GM12878 (cell line): ENCODE data around the gene ACP3.

ENCODE experiments used
- CEBPB ChIP-seq, 2 experiments: fragments of 150-350 bp in 1 of 2; IDR thresholded peaks; 2 replicates each; pipeline ENCODE4 v1.6.1; 2012 to 2014; ENCODE audit warnings: low read depth in 2 of 2, low read length in 2 of 2, borderline replicate concordance in 1 of 2, inconsistent platforms in 1 of 2
- CTCF ChIP-seq, 3 experiments: IDR thresholded peaks in 2 of 3; conservative IDR thresholded peaks in 1 of 3; 2 replicates each; pipeline ENCODE4 v1.5.1; 2011; ENCODE audit warnings: low read depth in 3 of 3, low read length in 3 of 3, mild to moderate bottlenecking in 3 of 3, control low read depth in 2 of 3, moderate library complexity in 2 of 3, inconsistent platforms in 1 of 3, mixed read lengths in 1 of 3; ENCODE audit not compliant: control insufficient read depth in 2 of 3, insufficient read depth in 1 of 3; ENCODE audit errors: extremely low read depth in 1 of 3
- EZH2 ChIP-seq: IDR thresholded peaks from 2 replicates; pipeline ENCODE4 v1.6.1; 2012; ENCODE audit warnings: low read depth, mild to moderate bottlenecking, control low read depth, inconsistent platforms, low read length, borderline replicate concordance; ENCODE audit not compliant: control insufficient read depth
- NFYA ChIP-seq: IDR thresholded peaks from 2 replicates; pipeline ENCODE4 v1.6.1; 2011; ENCODE audit warnings: low read depth, mild to moderate bottlenecking, low read length, improper control_type of control experiment, borderline replicate concordance
- POLR2A ChIP-seq: IDR thresholded peaks from 2 replicates; pipeline ENCODE4 v1.6.1; 2011; ENCODE audit warnings: low read depth, mild to moderate bottlenecking, low read length
- RAD21 ChIP-seq: IDR thresholded peaks from 2 replicates; pipeline ENCODE4 v1.6.1; 2011; ENCODE audit warnings: mild to moderate bottlenecking, low read depth, low read length, moderate library complexity; ENCODE audit not compliant: insufficient read depth
- TCF12 ChIP-seq: IDR thresholded peaks from 2 replicates; pipeline ENCODE4 v1.6.1; 2011; ENCODE audit warnings: low read depth, mild to moderate bottlenecking, low read length
- YBX1 ChIP-seq: fragments of 450-650 bp; IDR thresholded peaks from 2 replicates; pipeline ENCODE4 v1.6.1; 2016; ENCODE audit warnings: antibody characterized with exemption
- YY1 ChIP-seq: IDR thresholded peaks from 2 replicates; pipeline ENCODE4 v1.6.1; 2011; ENCODE audit warnings: low read depth, mild to moderate bottlenecking, low read length
- TF ChIP-seq, protein P1 (sequence below): IDR thresholded peaks from 2 replicates; pipeline ENCODE4 v1.6.1; 2012; ENCODE audit warnings: low read depth, low read length, improper control_type of control experiment
- TF ChIP-seq, protein P2 (sequence below): IDR thresholded peaks from 2 replicates; pipeline ENCODE4 v1.6.1; 2012; ENCODE audit warnings: low read depth, low read length, improper control_type of control experiment

GRCh38 chr3:132283440-132283839 is 33.8 kb upstream of the ACP3 start:
- TF ChIP-seq EZH2 (no peak), CTCF (IDR thresholded peaks at IDR 0.05 in 2 of 3, conservative IDR thresholded peaks at IDR 0.05 in 1 of 3; ENCODE audit: control insufficient read depth in 2 of 3, extremely low read depth in 1 of 3, insufficient read depth in 1 of 3, low read depth in 3 of 3, low read length in 3 of 3) (no peak), RAD21 (no peak), CEBPB (IDR thresholded peaks at IDR 0.05; ENCODE audit: borderline replicate concordance in 1 of 2, low read depth in 2 of 2, low read length in 2 of 2) (no peak), POLR2A (no peak), NFYA (no peak), YBX1 (no peak), TCF12 (no peak), YY1 (no peak)
- TF ChIP-seq, protein P1, sequence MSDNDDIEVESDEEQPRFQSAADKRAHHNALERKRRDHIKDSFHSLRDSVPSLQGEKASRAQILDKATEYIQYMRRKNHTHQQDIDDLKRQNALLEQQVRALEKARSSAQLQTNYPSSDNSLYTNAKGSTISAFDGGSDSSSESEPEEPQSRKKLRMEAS: no peak
- TF ChIP-seq, protein P2, sequence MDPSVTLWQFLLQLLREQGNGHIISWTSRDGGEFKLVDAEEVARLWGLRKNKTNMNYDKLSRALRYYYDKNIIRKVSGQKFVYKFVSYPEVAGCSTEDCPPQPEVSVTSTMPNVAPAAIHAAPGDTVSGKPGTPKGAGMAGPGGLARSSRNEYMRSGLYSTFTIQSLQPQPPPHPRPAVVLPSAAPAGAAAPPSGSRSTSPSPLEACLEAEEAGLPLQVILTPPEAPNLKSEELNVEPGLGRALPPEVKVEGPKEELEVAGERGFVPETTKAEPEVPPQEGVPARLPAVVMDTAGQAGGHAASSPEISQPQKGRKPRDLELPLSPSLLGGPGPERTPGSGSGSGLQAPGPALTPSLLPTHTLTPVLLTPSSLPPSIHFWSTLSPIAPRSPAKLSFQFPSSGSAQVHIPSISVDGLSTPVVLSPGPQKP: no peak
